HG03097 (cell line): ENCODE data around the gene SBK1.

Experiments
- ATAC-seq: cut with Tn5 transposase; IDR thresholded peaks from one replicate; pipeline ENCODE4 v1.9.1; 2021; ENCODE audit not compliant: unreplicated experiment, low FRiP score

SBK1 gene

GRCh38 chr16:28280881-28281836 is 11.2 kb upstream of the SBK1 start:
- no peak for ATAC-seq

GRCh38 chr16:28282045-28282444 is 10.3 kb upstream of the SBK1 start:
- ATAC-seq, result no peak

- no peak for ATAC-seq
Measured at GRCh38 chr16:28283173-28283572, 9.2 kb upstream of the SBK1 start.

- ATAC-seq, result no peak
Measured at GRCh38 chr16:28283798-28284577, 8.3 kb upstream of the SBK1 start.

GRCh38 chr16:28285649-28286048 is 6.7 kb upstream of the SBK1 start:
- no peak for ATAC-seq

- no peak for ATAC-seq
Measured at GRCh38 chr16:28288114-28288513, 4.2 kb upstream of the SBK1 start.

- no peak for ATAC-seq
Measured at GRCh38 chr16:28289048-28289447, 3.3 kb upstream of the SBK1 start.

GRCh38 chr16:28289939-28290858 is 2.1 kb upstream of the SBK1 start:
- no peak for ATAC-seq

GRCh38 chr16:28290859-28291254 is 1.5 kb upstream of the SBK1 start:
- ATAC-seq, result no peak

- no peak for ATAC-seq
Measured at GRCh38 chr16:28292731-28293600, 641 bp downstream of the SBK1 start.

GRCh38 chr16:28293601-28293960 is 1.3 kb downstream of the SBK1 start:
- ATAC-seq, result no peak

- ATAC-seq, result no peak
Measured at GRCh38 chr16:28294201-28294600, 1.9 kb downstream of the SBK1 start.

GRCh38 chr16:28295276-28295675 is 3.0 kb downstream of the SBK1 start:
- ATAC-seq, result no peak

GRCh38 chr16:28297308-28297707 is 5.0 kb downstream of the SBK1 start:
- no peak for ATAC-seq

GRCh38 chr16:28297784-28298510 is 5.6 kb downstream of the SBK1 start:
- ATAC-seq, result no peak

GRCh38 chr16:28298511-28298878 is 6.2 kb downstream of the SBK1 start:
- no peak for ATAC-seq

GRCh38 chr16:28300327-28300726 is 8.0 kb downstream of the SBK1 start:
- no peak for ATAC-seq

- ATAC-seq, result no peak
Measured at GRCh38 chr16:28301154-28301553, 8.8 kb downstream of the SBK1 start.

- no peak for ATAC-seq
Measured at GRCh38 chr16:28301620-28302019, 9.3 kb downstream of the SBK1 start.
